OCI-LY3 (cell line): ENCODE results near the gene DOCK1.

ENCODE experiments used
- H2AFZ ChIP-seq: fragments of 200-600, 300-600 bp; shearing (Covaris generic); 2 replicates; pipeline ENCODE4 v1.6.0; 2014; ENCODE audit warnings: antibody characterized with exemption, low read depth, low read length
- H3K27ac ChIP-seq: fragments of 200-600, 300-600 bp; sonication (generic); 2 replicates; pipeline ENCODE4 v1.5.1; 2014; ENCODE audit warnings: mild to moderate bottlenecking, low read length, moderate library complexity, mixed read lengths
- H3K27me3 ChIP-seq: fragments of 200-600, 300-600 bp; sonication (generic); 2 replicates; pipeline ENCODE4 v1.6.1; 2014; ENCODE audit warnings: low read depth, low read length, mixed read lengths
- H3K36me3 ChIP-seq: fragments of 200-600, 300-600 bp; sonication (generic); replicated peaks from 2 replicates; pipeline ENCODE3; 2014; ENCODE audit warnings: low read depth, low read length, mixed read lengths
- H3K4me1 ChIP-seq: fragments of 300-600, 200-600 bp; sonication (generic); 2 replicates; pipeline ENCODE4 v1.6.1; 2014; ENCODE audit warnings: low read length, mixed read lengths
- H3K4me2 ChIP-seq: fragments of 200-600, 300-600 bp; sonication (generic); 2 replicates; pipeline ENCODE4 v1.6.1; 2014; ENCODE audit warnings: low read length, mixed read lengths
- H3K4me3 ChIP-seq: fragments of 300-600, 200-600 bp; sonication (generic); 2 replicates; pipeline ENCODE4 v1.5.1; 2014; ENCODE audit warnings: antibody characterized with exemption, mild to moderate bottlenecking, low read length, moderate library complexity
- H3K79me2 ChIP-seq: fragments of 300-600, 200-600 bp; shearing (Covaris generic); 2 replicates; pipeline ENCODE4 v1.6.1; 2014; ENCODE audit warnings: mild to moderate bottlenecking, low read length, mixed read lengths
- H3K9ac ChIP-seq: fragments of 300-600, 200-600 bp; shearing (Covaris generic); 2 replicates; pipeline ENCODE4 v1.6.0; 2014; ENCODE audit warnings: mild to moderate bottlenecking, low read length, moderate library complexity
- H3K9me3 ChIP-seq: fragments of 200-600, 300-600 bp; shearing (Covaris generic); 2 replicates; pipeline ENCODE4 v1.6.1; 2014; ENCODE audit warnings: low read length, mixed read lengths; ENCODE audit not compliant: insufficient read depth
- H4K20me1 ChIP-seq: fragments of 200-600, 300-600 bp; sonication (generic); 2 replicates; pipeline ENCODE4 v1.6.1; 2016; ENCODE audit warnings: low read length, mixed read lengths; ENCODE audit not compliant: insufficient read depth
- CTCF ChIP-seq: fragments of 200-600, 300-600 bp; sonication (generic); IDR thresholded peaks from 2 replicates; pipeline ENCODE4 v1.5.1; 2014; ENCODE audit warnings: antibody characterized with exemption, low read length, low read depth
- EZH2phosphoT487 ChIP-seq: fragments of 200-600 bp; shearing (Covaris generic); IDR thresholded peaks from 2 replicates; pipeline ENCODE4 v1.6.1; 2018; ENCODE audit warnings: antibody characterized with exemption, mixed run types, low read depth

Gene DOCK1

GRCh38 chr10:127190427-127190826 is 285.2 kb downstream of the DOCK1 start:
- Histone ChIP-seq H3K79me2 (no peaks in the 10 kb centered on the region), H4K20me1 (no peaks in the 10 kb centered on the region), H3K36me3 (no peaks in the 10 kb centered on the region), H3K27me3 (no peaks in the 10 kb centered on the region), H2AFZ (no peak overlapping the region), H3K9me3 (no peaks in the 10 kb centered on the region), H3K9ac (no peak overlapping the region), H3K4me1 (no peaks in the 10 kb centered on the region), H3K4me3 (no peak overlapping the region), H3K27ac (no peak overlapping the region), H3K4me2 (no peak overlapping the region)
- TF ChIP-seq EZH2phosphoT487, result no peak
- TF ChIP-seq CTCF, result no peak

GRCh38 chr10:127193125-127193524 is 287.9 kb downstream of the DOCK1 start:
- Histone ChIP-seq H3K27ac (no peak overlapping the region), H3K27me3 (no peaks in the 10 kb centered on the region), H2AFZ (no peak overlapping the region), H3K4me2 (no peak overlapping the region), H3K9ac (no peak overlapping the region), H4K20me1 (no peaks in the 10 kb centered on the region), H3K9me3 (no peaks in the 10 kb centered on the region), H3K79me2 (no peaks in the 10 kb centered on the region), H3K4me3 (no peak overlapping the region), H3K36me3 (no peaks in the 10 kb centered on the region), H3K4me1 (no peaks in the 10 kb centered on the region)
- TF ChIP-seq EZH2phosphoT487, result no peak
- TF ChIP-seq CTCF, result no peak

GRCh38 chr10:127194111-127194510 is 288.9 kb downstream of the DOCK1 start:
- Histone ChIP-seq H3K9me3 (no peaks in the 10 kb centered on the region), H3K4me1 (no peaks in the 10 kb centered on the region), H4K20me1 (no peaks in the 10 kb centered on the region), H2AFZ (no peak overlapping the region), H3K9ac (no peak overlapping the region), H3K27ac (no peak overlapping the region), H3K27me3 (no peaks in the 10 kb centered on the region), H3K4me3 (no peak overlapping the region), H3K36me3 (no peaks in the 10 kb centered on the region), H3K79me2 (no peaks in the 10 kb centered on the region), H3K4me2 (no peak overlapping the region)
- TF ChIP-seq EZH2phosphoT487, result no peak

- H3K4me2 ChIP-seq, result no peak overlapping the region
- no peaks in the 10 kb centered on the region for H3K4me1 ChIP-seq
- no peaks in the 10 kb centered on the region for H3K36me3 ChIP-seq
- H4K20me1 ChIP-seq, result no peaks in the 10 kb centered on the region
- no peak overlapping the region for H3K4me3 ChIP-seq
- no peaks in the 10 kb centered on the region for H3K9me3 ChIP-seq
- H3K9ac ChIP-seq, result no peak overlapping the region
- no peak for TF ChIP-seq CTCF
- TF ChIP-seq EZH2phosphoT487, result no peak
- H3K79me2 ChIP-seq, result no peaks in the 10 kb centered on the region
- no peak overlapping the region for H2AFZ ChIP-seq
- H3K27me3 ChIP-seq, result no peaks in the 10 kb centered on the region
- H3K27ac ChIP-seq, result no peak overlapping the region
Measured at GRCh38 chr10:127194599-127194998, 289.4 kb downstream of the DOCK1 start.

- Histone ChIP-seq H3K4me1 (no peaks in the 10 kb centered on the region), H3K9ac (no peak overlapping the region), H3K4me3 (no peak overlapping the region), H3K27ac (no peak overlapping the region), H3K79me2 (no peaks in the 10 kb centered on the region), H3K36me3 (no peaks in the 10 kb centered on the region), H3K27me3 (no peaks in the 10 kb centered on the region), H2AFZ (no peak overlapping the region), H3K9me3 (no peaks in the 10 kb centered on the region), H3K4me2 (no peak overlapping the region), H4K20me1 (no peaks in the 10 kb centered on the region)
- TF ChIP-seq EZH2phosphoT487, result no peak
- TF ChIP-seq CTCF, result no peak
Measured at GRCh38 chr10:127195041-127195506, 289.8 kb downstream of the DOCK1 start.
